Panc1 (cell line): ENCODE results near the gene TXK.

ENCODE experiments used
- CTCF ChIP-seq: fragments of 450-650 bp; IDR thresholded peaks from 2 replicates; pipeline ENCODE4 v1.5.1; 2017; ENCODE audit warnings: mild to moderate bottlenecking
- REST ChIP-seq, 2 experiments: IDR thresholded peaks; 2 replicates each; pipeline ENCODE4 v1.6.1; 2011 to 2012; ENCODE audit warnings: low read depth in 2 of 2, control low read depth in 1 of 2, low read length in 1 of 2, mild to moderate bottlenecking in 1 of 2, moderate library complexity in 1 of 2; ENCODE audit not compliant: insufficient read depth in 1 of 2

DNA sequence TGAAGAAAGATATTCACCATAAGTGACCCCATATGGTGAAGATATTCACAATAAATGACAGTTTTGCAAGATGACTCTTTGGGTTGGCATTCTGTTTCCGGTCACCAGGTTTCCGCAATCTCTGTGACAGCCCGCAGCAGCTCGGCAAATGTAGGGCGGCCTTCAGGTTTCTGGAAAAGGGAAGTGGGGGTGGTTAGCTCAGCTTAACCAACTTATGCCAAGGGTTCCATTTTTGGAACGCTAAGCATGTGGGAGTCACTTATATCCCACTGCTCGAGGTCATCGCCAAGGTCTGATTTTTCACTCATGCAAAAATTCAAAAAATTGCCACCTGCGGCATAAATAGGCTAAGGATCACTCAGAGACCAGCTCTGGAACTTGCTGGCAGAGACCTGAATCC is 66.5 kb downstream of the TXK start:
- no peak for TF ChIP-seq CTCF
- no peak for TF ChIP-seq REST (IDR thresholded peaks at IDR 0.05; ENCODE audit: insufficient read depth in 1 of 2, low read depth in 2 of 2, low read length in 1 of 2)
